Upper lobe of right lung (tissue), 1 donor: ENCODE measurements around the gene SMTNL1. TPM values are rescaled to one million over a fixed set of nuclear protein-coding genes. Genes with fewer than 3 reads are reported as not detected.

Source experiments
- ATAC-seq: fragments of 200-7000 bp; cut with Tn5 transposase; one replicate; pipeline ENCODE4 v1.9.1; 2020; ENCODE audit warnings: mild to moderate bottlenecking, moderate library complexity
- DNase-seq: peaks from one replicate; pipeline ENCODE4 v3.0.0-alpha.2; 2020
- H3K27ac ChIP-seq: fragments of 200-600 bp; one replicate; pipeline ENCODE4 v1.8.0; 2022
- H3K27me3 ChIP-seq: fragments of 200-600 bp; one replicate; pipeline ENCODE4 v1.8.0; 2022; ENCODE audit warnings: mild to moderate bottlenecking
- H3K36me3 ChIP-seq: fragments of 200-600 bp; one replicate; pipeline ENCODE4 v1.8.0; 2022
- H3K4me1 ChIP-seq: fragments of 200-600 bp; one replicate; pipeline ENCODE4 v1.8.0; 2022
- H3K4me3 ChIP-seq: fragments of 200-600 bp; one replicate; pipeline ENCODE4 v1.8.0; 2022; ENCODE audit warnings: mild to moderate bottlenecking
- H3K9me3 ChIP-seq: fragments of 200-600 bp; one replicate; pipeline ENCODE4 v1.8.0; 2022
- CTCF ChIP-seq: fragments of 200-600 bp; IDR thresholded peaks from one replicate; pipeline ENCODE4 v1.8.0; 2022; ENCODE audit warnings: antibody characterized with exemption
- intact Hi-C: fragments of 100-400 bp; cut with DNase I; formaldehyde crosslinking; loops from one replicate; pipeline ENCODE4 v1.11.0; 2022
- total RNA-seq: library from RNA; stranded (reverse); fragmentation: NEBNext Ultra II Directional; extraction: Animal tissue kit (Norgen Biotek cat#: 25700); gene quantifications from one replicate; pipeline ENCODE4 v1.2.1, GENCODE V29; 2021
- donor health status: DM: no; HTN: yes; CAD: no; lungs with severe emphysema.

The SMTNL1 gene
- total RNA-seq, 1 donor from 2014 or later = not detected

GRCh38 chr11:57499413-57499982 is 37.9 kb upstream of the SMTNL1 start:
- peak overlapping the region; percentile 37 for H3K4me3 ChIP-seq
- ATAC-seq = peak; percentile 100
- no peaks in the 10 kb centered on the region for H3K9me3 ChIP-seq
- no peaks in the 10 kb centered on the region for H3K27me3 ChIP-seq
- intact Hi-C loops = no loop called here
- H3K36me3 ChIP-seq = no peaks in the 10 kb centered on the region
- DNase-seq = peak; percentile 97
- H3K4me1 ChIP-seq = peaks cover 22% of the 10 kb centered on the region
- H3K27ac ChIP-seq = peak overlapping the region; percentile 78
- no peak for TF ChIP-seq CTCF

- DNase-seq = no peak
- H3K36me3 ChIP-seq = no peaks in the 10 kb centered on the region
- intact Hi-C loops = no loop called here
- peak overlapping the region; percentile 37 for H3K4me3 ChIP-seq
- H3K9me3 ChIP-seq = no peaks in the 10 kb centered on the region
- H3K27ac ChIP-seq = peak overlapping the region; percentile 78
- ATAC-seq = no peak
- peaks cover 22% of the 10 kb centered on the region for H3K4me1 ChIP-seq
- no peaks in the 10 kb centered on the region for H3K27me3 ChIP-seq
- no peak for TF ChIP-seq CTCF
Observed at GRCh38 chr11:57499983-57500461, 37.4 kb upstream of the SMTNL1 start.

- Histone ChIP-seq H3K4me1 (peaks cover 22% of the 10 kb centered on the region), H3K27ac (peak overlapping the region; percentile 78), H3K27me3 (no peaks in the 10 kb centered on the region), H3K4me3 (no peak overlapping the region), H3K9me3 (no peaks in the 10 kb centered on the region), H3K36me3 (no peaks in the 10 kb centered on the region)
- intact Hi-C loops = no loop called here
- ATAC-seq (no peak), DNase-seq (no peak)
- TF ChIP-seq CTCF = no peak
Observed at GRCh38 chr11:57500515-57500914, 36.9 kb upstream of the SMTNL1 start.

- TF ChIP-seq CTCF = no peak
Observed at GRCh38 chr11:57500926-57501325, 36.5 kb upstream of the SMTNL1 start.

GRCh38 chr11:57501953-57502352 is 35.4 kb upstream of the SMTNL1 start:
- intact Hi-C loops = no loop called here

More at GRCh38 chr11:57500926-57501325, 36.5 kb upstream of the SMTNL1 start:
- H3K27ac ChIP-seq = no peak overlapping the region
- no peaks in the 10 kb centered on the region for H3K27me3 ChIP-seq
- no peaks in the 10 kb centered on the region for H3K9me3 ChIP-seq
- no peak for ATAC-seq
- H3K4me3 ChIP-seq = no peak overlapping the region
- intact Hi-C loops = no loop called here
- DNase-seq = no peak
- no peaks in the 10 kb centered on the region for H3K36me3 ChIP-seq
- H3K4me1 ChIP-seq = peaks cover 22% of the 10 kb centered on the region

More at GRCh38 chr11:57501953-57502352, 35.4 kb upstream of the SMTNL1 start:
- H3K9me3 ChIP-seq = no peaks in the 10 kb centered on the region
- H3K27me3 ChIP-seq = no peaks in the 10 kb centered on the region
- DNase-seq (no peak), ATAC-seq (no peak)
- TF ChIP-seq CTCF = no peak
- H3K4me1 ChIP-seq = peaks cover 22% of the 10 kb centered on the region
- H3K36me3 ChIP-seq = no peaks in the 10 kb centered on the region
- no peak overlapping the region for H3K4me3 ChIP-seq
- no peak overlapping the region for H3K27ac ChIP-seq
